Prostate gland (tissue), 2 donors: ENCODE results near the gene PLPP7.

ENCODE experiments used
- POLR2A ChIP-seq: fragments of 450-650 bp; IDR thresholded peaks from one replicate; pipeline ENCODE4 v1.6.1; 2016; ENCODE audit warnings: antibody characterized with exemption, mild to moderate bottlenecking
- POLR2AphosphoS5 ChIP-seq: sonication (generic); formaldehyde crosslinking; IDR thresholded peaks from one replicate; pipeline ENCODE4 v1.6.1; 2017; ENCODE audit warnings: antibody characterized with exemption
- TF ChIP-seq, protein P1 (sequence below), 4 experiments: fragments of 200-600 bp in 2 of 4; fragments of 450-650 bp in 2 of 4; sonication (generic) in 2 of 4; IDR thresholded peaks; 1 replicate in 3 of 4; 2 replicates in 1 of 4; pipeline ENCODE4 v1.5.1; 2016 to 2019; ENCODE audit warnings: antibody characterized with exemption in 4 of 4, mild to moderate bottlenecking in 2 of 4, moderate library complexity in 2 of 4

DNA sequence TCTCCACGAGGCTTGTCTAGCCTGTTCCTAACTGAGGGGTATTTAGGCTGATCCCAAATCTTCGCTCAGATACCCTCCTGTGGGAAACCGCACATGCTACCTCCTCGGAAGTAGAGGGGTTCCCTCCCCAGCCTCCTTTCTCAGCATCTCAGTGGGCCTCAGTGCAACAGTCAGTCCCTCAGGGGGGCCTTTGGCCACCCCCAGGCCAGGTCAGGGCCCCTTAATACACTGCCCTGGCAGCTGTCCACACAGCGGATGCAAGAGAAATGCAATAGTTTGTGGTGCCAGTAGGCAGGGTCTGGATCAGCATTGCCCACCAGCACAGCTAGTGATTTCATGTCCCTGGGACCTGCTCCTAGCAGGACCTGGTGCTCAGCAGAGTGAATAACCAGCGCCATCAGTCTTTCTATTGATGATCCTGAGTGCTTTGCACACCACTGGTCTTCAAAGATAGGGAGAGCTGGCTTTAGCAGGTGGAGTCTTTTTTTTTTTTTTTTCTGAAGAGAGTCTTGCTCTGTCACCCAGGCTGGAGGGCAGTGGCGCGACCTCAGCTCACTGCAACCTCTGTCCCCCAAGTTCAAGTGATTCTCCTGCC, 7.5 kb downstream of the PLPP7 start:
- TF ChIP-seq, protein P1, sequence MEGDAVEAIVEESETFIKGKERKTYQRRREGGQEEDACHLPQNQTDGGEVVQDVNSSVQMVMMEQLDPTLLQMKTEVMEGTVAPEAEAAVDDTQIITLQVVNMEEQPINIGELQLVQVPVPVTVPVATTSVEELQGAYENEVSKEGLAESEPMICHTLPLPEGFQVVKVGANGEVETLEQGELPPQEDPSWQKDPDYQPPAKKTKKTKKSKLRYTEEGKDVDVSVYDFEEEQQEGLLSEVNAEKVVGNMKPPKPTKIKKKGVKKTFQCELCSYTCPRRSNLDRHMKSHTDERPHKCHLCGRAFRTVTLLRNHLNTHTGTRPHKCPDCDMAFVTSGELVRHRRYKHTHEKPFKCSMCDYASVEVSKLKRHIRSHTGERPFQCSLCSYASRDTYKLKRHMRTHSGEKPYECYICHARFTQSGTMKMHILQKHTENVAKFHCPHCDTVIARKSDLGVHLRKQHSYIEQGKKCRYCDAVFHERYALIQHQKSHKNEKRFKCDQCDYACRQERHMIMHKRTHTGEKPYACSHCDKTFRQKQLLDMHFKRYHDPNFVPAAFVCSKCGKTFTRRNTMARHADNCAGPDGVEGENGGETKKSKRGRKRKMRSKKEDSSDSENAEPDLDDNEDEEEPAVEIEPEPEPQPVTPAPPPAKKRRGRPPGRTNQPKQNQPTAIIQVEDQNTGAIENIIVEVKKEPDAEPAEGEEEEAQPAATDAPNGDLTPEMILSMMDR (IDR thresholded peaks at IDR 0.05), result no peak
- TF ChIP-seq POLR2AphosphoS5 (no peak), POLR2A (no peak)
